GM23338 (cell line): Measurements from ENCODE around the gene TOE1.

ENCODE experiments used
- CREB1 ChIP-seq: fragments of 250-450 bp; sonication (Bioruptor Pico); IDR thresholded peaks from 2 replicates; pipeline ENCODE4 v1.5.0; 2020; ENCODE audit warnings: low read depth, mild to moderate bottlenecking, moderate library complexity
- EZH2 ChIP-seq: fragments of 200-600 bp; sonication (generic); IDR thresholded peaks from one replicate; pipeline ENCODE4 v1.8.0; 2017; ENCODE audit warnings: antibody characterized with exemption, mild to moderate bottlenecking, low read depth; ENCODE audit not compliant: unreplicated experiment
- JUNB ChIP-seq: IDR thresholded peaks from one replicate; pipeline ENCODE4 v1.6.1; 2016; ENCODE audit warnings: antibody characterized with exemption; ENCODE audit not compliant: unreplicated experiment
- NANOG ChIP-seq: IDR thresholded peaks from 2 replicates; pipeline ENCODE4 v1.6.1; 2016; ENCODE audit warnings: antibody characterized with exemption, borderline replicate concordance
- TF ChIP-seq, protein P1 (sequence below), 2 experiments: fragments of 200-600 bp in 1 of 2; sonication (generic) in 1 of 2; conservative IDR thresholded peaks; 2 replicates each; pipeline versions ENCODE4 v1.5.1 to v1.6.1; 2016 to 2017; ENCODE audit warnings: antibody characterized with exemption in 2 of 2, low read depth in 2 of 2, mild to moderate bottlenecking in 2 of 2, moderate library complexity in 1 of 2

DNA sequence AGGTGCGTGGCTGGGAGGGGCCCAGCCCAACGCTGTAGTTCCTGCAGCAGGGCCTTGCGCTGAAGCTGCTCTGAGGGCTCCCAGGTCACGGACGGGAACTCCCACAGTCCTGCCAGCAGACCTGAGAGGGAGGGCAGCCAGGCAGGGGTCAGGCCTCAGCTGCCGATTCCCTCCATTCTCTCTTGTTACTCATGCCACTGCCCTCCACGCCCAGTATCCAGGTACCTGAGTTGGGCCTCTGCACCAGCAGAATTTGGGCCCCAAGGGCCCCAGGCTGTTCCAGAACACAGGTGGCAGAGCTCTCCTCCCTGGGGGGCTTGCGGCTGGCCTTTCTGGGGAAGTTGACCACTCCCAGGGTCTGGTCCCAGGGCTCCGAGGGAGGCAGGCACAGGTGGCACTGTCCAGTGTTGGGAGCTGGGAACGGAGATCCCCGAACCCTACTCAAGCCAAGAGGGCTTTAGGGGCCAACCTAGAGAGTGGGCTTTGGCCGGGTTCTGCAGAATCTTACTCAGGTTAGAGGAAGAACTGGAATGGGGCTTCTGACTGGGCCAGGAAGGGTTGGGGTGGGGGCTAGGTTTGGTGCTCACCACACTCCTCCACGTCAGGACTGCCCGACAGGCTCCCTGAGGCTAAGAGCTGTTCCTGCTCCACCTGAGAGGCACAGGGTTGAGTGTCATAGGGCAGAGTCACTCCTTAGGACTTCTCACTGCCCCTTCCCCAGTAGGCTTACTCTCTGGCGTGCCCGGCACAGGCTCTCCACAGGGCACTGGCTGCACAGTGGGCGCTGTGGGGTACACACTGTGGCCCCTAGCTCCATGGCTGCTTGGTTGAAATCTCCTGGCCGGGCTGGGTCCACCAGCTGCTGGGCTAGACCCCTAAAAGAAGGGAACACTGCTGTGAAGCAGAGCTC lies 8.3 kb upstream of the TOE1 start:
- TF ChIP-seq, protein P1, sequence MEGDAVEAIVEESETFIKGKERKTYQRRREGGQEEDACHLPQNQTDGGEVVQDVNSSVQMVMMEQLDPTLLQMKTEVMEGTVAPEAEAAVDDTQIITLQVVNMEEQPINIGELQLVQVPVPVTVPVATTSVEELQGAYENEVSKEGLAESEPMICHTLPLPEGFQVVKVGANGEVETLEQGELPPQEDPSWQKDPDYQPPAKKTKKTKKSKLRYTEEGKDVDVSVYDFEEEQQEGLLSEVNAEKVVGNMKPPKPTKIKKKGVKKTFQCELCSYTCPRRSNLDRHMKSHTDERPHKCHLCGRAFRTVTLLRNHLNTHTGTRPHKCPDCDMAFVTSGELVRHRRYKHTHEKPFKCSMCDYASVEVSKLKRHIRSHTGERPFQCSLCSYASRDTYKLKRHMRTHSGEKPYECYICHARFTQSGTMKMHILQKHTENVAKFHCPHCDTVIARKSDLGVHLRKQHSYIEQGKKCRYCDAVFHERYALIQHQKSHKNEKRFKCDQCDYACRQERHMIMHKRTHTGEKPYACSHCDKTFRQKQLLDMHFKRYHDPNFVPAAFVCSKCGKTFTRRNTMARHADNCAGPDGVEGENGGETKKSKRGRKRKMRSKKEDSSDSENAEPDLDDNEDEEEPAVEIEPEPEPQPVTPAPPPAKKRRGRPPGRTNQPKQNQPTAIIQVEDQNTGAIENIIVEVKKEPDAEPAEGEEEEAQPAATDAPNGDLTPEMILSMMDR (conservative IDR thresholded peaks at IDR 0.05; ENCODE audit: low read depth in 2 of 2) = no peak
- TF ChIP-seq NANOG (no peak), EZH2 (no peak), CREB1 (CRISPR knock-in tag) (no peak), JUNB (no peak)
